CD4-positive, CD25-positive, alpha-beta regulatory T cell (primary cell): ENCODE measurements around the gene USP38. TPM values are rescaled to one million over a fixed set of nuclear protein-coding genes. Genes with fewer than 3 reads are reported as not detected.

Source experiments
- polyA plus RNA-seq, 4 donors: library from polyadenylated mRNA; unstranded; fragments of 300-500 nt; fragmentation: Illumina TruSeq; gene quantifications; one replicate each; pipeline ENCODE4 v1.2.3, GENCODE V29; 2021
- total RNA-seq: library from RNA; stranded (reverse); gene quantifications from one replicate; pipeline ENCODE4 v1.2.3, GENCODE V29; 2022

USP38 gene
- total and polyA plus RNA-seq, 5 donors from 2014 or later: 21.0 to 39.1 (median 25.8) TPM

Other genes starting within 250 kb of the USP38 start
- 1.2 TPM for gene GAB1, start 152.0 kb downstream of the USP38 start, total RNA-seq
- gene GAB1, start 152.0 kb downstream of the USP38 start, polyA plus RNA-seq: not detected